Measurements from ENCODE around the gene THBS2. TPM values are rescaled to one million over a fixed set of nuclear protein-coding genes. Genes with fewer than 3 reads are reported as not detected.
"Not testable (repeated sequence)": the region's sequence is repeated elsewhere in the genome, so short reads cannot be mapped to it uniquely, and the experiment has no call there.

THBS2 gene
- total and polyA plus RNA-seq, 2 donors, result 2.6 to 4.2 TPM

DNA sequence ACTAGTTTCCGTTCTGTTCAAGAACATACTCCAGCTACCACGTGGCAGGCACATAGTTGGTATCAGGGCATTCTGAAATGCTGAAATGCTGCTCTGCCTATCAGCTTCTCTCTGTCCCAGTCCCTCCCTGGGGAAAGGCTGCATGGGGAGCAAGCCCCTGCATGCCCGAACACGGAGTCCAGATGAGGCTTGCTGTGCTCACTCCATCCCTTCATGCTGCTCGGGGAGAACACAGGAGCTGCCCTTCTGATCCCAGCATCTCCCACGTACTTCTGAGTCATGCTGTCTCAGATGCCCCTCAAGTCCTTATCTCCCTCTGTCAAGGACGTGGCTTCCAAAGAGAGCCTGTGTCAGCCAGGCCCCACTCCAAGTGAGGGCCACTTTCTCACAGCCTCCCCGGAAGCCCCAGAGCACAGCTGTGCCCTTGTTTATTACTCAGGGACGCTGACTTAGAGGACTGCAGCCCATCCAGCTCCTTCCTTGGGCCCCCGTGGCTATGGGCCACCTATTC is 29.4 kb downstream of the THBS2 start:
- Histone ChIP-seq H3K4me1 (ENCODE audit: control insufficient read depth in 2 of 2, insufficient read depth in 2 of 2, low read length in 2 of 2) (no peaks in the 10 kb centered on the region), H3K27me3 (ENCODE audit: control insufficient read depth in 2 of 2, insufficient read depth in 1 of 2, low read length in 1 of 2) (no peaks in the 10 kb centered on the region), H3K36me3 (ENCODE audit: control insufficient read depth in 2 of 2, insufficient read depth in 2 of 2, low read length in 1 of 2) (no peaks in the 10 kb centered on the region), H3K9me3 (ENCODE audit: control insufficient read depth in 2 of 2, insufficient read depth in 1 of 2, low read length in 1 of 2) (peaks cover 4 to 40% of the 10 kb centered on the region in 2 donors), H3K27ac (ENCODE audit: low read depth in 1 of 2, low read length in 1 of 2) (no peak overlapping the region), H3K4me3 (ENCODE audit: low read length in 2 of 2) (no peak overlapping the region)
- DNase-seq (ENCODE audit: low read depth in 6 of 9, low spot score in 9 of 9), result no peak
- WGBS, result 80% methylated on average over 10 of the region's 10 CpGs

DNA sequence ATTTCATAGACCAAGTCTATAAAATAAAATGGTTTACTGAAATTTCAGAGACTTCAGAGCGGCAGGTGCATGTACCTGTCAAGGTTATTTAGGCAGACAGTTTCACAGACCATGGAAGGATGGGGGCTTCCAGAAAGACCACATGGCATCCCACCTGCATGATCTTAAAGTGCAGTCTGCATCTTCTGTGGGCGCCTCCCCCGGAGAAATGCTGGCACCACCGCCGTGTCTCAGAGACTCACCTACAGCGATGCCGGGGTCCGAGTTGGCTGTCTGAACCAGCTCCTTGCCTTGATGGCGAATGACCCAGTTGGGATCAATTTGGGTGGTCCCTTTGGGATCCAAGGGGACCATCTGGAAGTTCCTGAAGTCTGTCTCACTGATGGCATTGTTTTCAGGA is 30.6 kb downstream of the THBS2 start:
- no peaks in the 10 kb centered on the region for H3K4me1 ChIP-seq (ENCODE audit: control insufficient read depth in 2 of 2, insufficient read depth in 2 of 2, low read length in 2 of 2)
- no peak for DNase-seq (ENCODE audit: low read depth in 6 of 9, low spot score in 9 of 9)
- no peaks in the 10 kb centered on the region for H3K36me3 ChIP-seq (ENCODE audit: control insufficient read depth in 2 of 2, insufficient read depth in 2 of 2, low read length in 1 of 2)
- H3K27ac ChIP-seq (ENCODE audit: low read depth in 1 of 2, low read length in 1 of 2), result no peak overlapping the region
- WGBS, result 98% methylated on average over 9 of the region's 9 CpGs
- H3K27me3 ChIP-seq (ENCODE audit: control insufficient read depth in 2 of 2, insufficient read depth in 1 of 2, low read length in 1 of 2), result no peaks in the 10 kb centered on the region
- H3K9me3 ChIP-seq (ENCODE audit: control insufficient read depth in 2 of 2, insufficient read depth in 1 of 2, low read length in 1 of 2), result peaks cover 4 to 40% of the 10 kb centered on the region in 2 donors
- H3K4me3 ChIP-seq (ENCODE audit: low read length in 2 of 2), result no peak overlapping the region

DNA sequence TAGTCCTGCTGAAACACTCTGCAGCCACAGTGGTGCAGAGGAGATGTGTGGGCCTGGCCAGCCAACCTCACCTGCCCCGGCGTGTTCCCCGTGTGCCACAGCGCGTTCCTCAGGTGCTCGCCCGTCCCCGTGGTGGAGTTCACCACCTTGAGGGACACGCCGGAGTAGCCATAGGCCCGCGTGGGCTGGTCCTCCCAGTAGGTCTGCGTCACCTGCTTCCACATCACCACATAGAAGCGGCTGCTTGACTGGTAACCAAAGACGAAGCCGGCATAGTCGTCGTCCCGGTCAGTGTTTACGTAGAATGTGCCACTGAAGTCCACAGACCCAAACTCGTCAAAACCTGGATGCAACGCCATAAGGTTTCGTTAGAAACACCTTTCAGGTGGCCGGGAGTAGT is 31.5 kb downstream of the THBS2 start:
- H3K27ac ChIP-seq (ENCODE audit: low read depth in 1 of 2, low read length in 1 of 2), result no peak overlapping the region
- H3K36me3 ChIP-seq (ENCODE audit: control insufficient read depth in 2 of 2, insufficient read depth in 2 of 2, low read length in 1 of 2), result no peaks in the 10 kb centered on the region
- H3K9me3 ChIP-seq (ENCODE audit: control insufficient read depth in 2 of 2, insufficient read depth in 1 of 2, low read length in 1 of 2), result peaks cover 4 to 33% of the 10 kb centered on the region in 2 donors
- H3K4me1 ChIP-seq (ENCODE audit: control insufficient read depth in 2 of 2, insufficient read depth in 2 of 2, low read length in 2 of 2), result no peaks in the 10 kb centered on the region
- 95% methylated on average over 24 of the region's 24 CpGs for WGBS
- no peak for DNase-seq (ENCODE audit: low read depth in 6 of 9, low spot score in 9 of 9)
- no peaks in the 10 kb centered on the region for H3K27me3 ChIP-seq (ENCODE audit: control insufficient read depth in 2 of 2, insufficient read depth in 1 of 2, low read length in 1 of 2)
- H3K4me3 ChIP-seq (ENCODE audit: low read length in 2 of 2), result no peak overlapping the region

- no peak overlapping the region for H3K27ac ChIP-seq (ENCODE audit: low read depth in 1 of 2, low read length in 1 of 2)
- H3K27me3 ChIP-seq (ENCODE audit: control insufficient read depth in 2 of 2, insufficient read depth in 1 of 2, low read length in 1 of 2), result no peaks in the 10 kb centered on the region
- H3K36me3 ChIP-seq (ENCODE audit: control insufficient read depth in 2 of 2, insufficient read depth in 2 of 2, low read length in 1 of 2), result no peaks in the 10 kb centered on the region
- H3K4me1 ChIP-seq (ENCODE audit: control insufficient read depth in 2 of 2, insufficient read depth in 2 of 2, low read length in 2 of 2), result no peaks in the 10 kb centered on the region
- H3K4me3 ChIP-seq (ENCODE audit: low read length in 2 of 2), result no peak overlapping the region
- H3K9me3 ChIP-seq (ENCODE audit: control insufficient read depth in 2 of 2, insufficient read depth in 1 of 2, low read length in 1 of 2), result peaks cover 4 to 28% of the 10 kb centered on the region in 2 donors
- 90% methylated on average over 7 of the region's 7 CpGs for WGBS
- no peak for DNase-seq (ENCODE audit: low read depth in 6 of 9, low spot score in 9 of 9)
These were observed 32.4 kb downstream of the THBS2 start for GRCh38 chr6:169221264-169221663.

DNA sequence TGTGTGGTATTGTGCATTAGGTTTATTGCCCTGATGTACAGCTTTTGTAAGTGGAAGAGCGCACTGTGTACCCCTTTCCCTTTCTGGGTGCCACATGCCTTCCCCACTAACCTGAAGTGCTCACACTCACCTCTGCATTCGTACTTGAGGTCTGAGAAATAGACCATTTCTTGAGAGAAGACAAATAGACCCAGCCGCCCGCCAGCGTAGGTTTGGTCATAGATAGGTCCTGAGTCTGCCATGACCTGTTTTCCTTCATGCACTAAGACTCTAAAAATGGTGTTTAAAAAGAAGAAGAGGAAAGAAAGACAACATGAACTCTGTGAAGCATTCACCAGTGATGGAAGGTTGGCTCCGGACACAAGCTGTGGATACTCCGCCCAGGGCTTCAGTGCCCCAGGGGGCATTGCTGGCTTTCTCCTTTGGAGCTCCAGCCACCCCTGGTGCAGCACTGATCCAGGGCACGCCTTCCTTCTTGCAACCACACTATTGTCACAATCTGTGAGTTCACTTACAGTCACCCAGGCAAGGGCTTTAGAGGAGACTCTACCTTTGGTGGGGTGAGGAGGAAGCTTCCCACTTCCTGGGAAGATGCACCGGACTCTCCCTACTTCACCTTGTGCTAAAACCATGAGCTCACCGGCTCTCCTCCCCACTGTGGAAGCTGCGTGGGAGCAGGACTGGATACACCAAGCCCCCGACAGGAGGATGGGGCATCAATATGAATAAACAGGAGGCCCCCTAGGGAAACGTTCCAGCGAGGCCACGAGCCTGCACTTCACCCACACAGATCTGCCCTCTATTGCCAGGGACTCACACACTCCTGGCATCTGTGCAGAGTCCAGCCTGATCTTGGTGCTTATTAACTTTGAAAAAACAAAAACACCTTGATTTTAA is 33.3 kb downstream of the THBS2 start:
- no peak overlapping the region for H3K4me3 ChIP-seq (ENCODE audit: low read length in 2 of 2)
- H3K36me3 ChIP-seq (ENCODE audit: control insufficient read depth in 2 of 2, insufficient read depth in 2 of 2, low read length in 1 of 2), result no peaks in the 10 kb centered on the region

GRCh38 chr6:169217972-169218371 is 35.7 kb downstream of the THBS2 start:
- WGBS, result 98% methylated on average over 1 of the region's 1 CpG
- Histone ChIP-seq H3K27ac (ENCODE audit: low read depth in 1 of 2, low read length in 1 of 2) (no peak overlapping the region), H3K36me3 (ENCODE audit: control insufficient read depth in 2 of 2, insufficient read depth in 2 of 2, low read length in 1 of 2) (no peaks in the 10 kb centered on the region)

More for the DNA sequence above, 33.3 kb downstream of the THBS2 start:
- H3K27me3 ChIP-seq (ENCODE audit: control insufficient read depth in 2 of 2, insufficient read depth in 1 of 2, low read length in 1 of 2), result no peaks in the 10 kb centered on the region
- 84% methylated on average over 15 of the region's 15 CpGs for WGBS
- H3K27ac ChIP-seq (ENCODE audit: low read depth in 1 of 2, low read length in 1 of 2), result no peak overlapping the region
- no peaks in the 10 kb centered on the region for H3K4me1 ChIP-seq (ENCODE audit: control insufficient read depth in 2 of 2, insufficient read depth in 2 of 2, low read length in 2 of 2)
- peaks cover 3 to 21% of the 10 kb centered on the region in 2 donors for H3K9me3 ChIP-seq (ENCODE audit: control insufficient read depth in 2 of 2, insufficient read depth in 1 of 2, low read length in 1 of 2)
- DNase-seq (ENCODE audit: low read depth in 6 of 9, low spot score in 9 of 9), result no peak

GRCh38 chr6:169216830-169217229 is 36.8 kb downstream of the THBS2 start:
- Histone ChIP-seq H3K9me3 (ENCODE audit: control insufficient read depth in 2 of 2, insufficient read depth in 1 of 2, low read length in 1 of 2) (peaks cover 0 to 9% of the 10 kb centered on the region in 2 donors), H3K36me3 (ENCODE audit: control insufficient read depth in 2 of 2, insufficient read depth in 2 of 2, low read length in 1 of 2) (no peaks in the 10 kb centered on the region), H3K4me1 (ENCODE audit: control insufficient read depth in 2 of 2, insufficient read depth in 2 of 2, low read length in 2 of 2) (peaks cover 0 to 3% of the 10 kb centered on the region in 2 donors), H3K27ac (ENCODE audit: low read depth in 1 of 2, low read length in 1 of 2) (no peak overlapping the region), H3K27me3 (ENCODE audit: control insufficient read depth in 2 of 2, insufficient read depth in 1 of 2, low read length in 1 of 2) (no peaks in the 10 kb centered on the region), H3K4me3 (ENCODE audit: low read length in 2 of 2) (no peak overlapping the region)
- DNase-seq (ENCODE audit: low read depth in 6 of 9, low spot score in 9 of 9), result no peak
- WGBS, result 97% methylated on average over 14 of the region's 14 CpGs

More at GRCh38 chr6:169217972-169218371, 35.7 kb downstream of the THBS2 start:
- H3K4me1 ChIP-seq (ENCODE audit: control insufficient read depth in 2 of 2, insufficient read depth in 2 of 2, low read length in 2 of 2), result peaks cover 0 to 3% of the 10 kb centered on the region in 2 donors
- no peak overlapping the region for H3K4me3 ChIP-seq (ENCODE audit: low read length in 2 of 2)
- H3K9me3 ChIP-seq (ENCODE audit: control insufficient read depth in 2 of 2, insufficient read depth in 1 of 2, low read length in 1 of 2), result peaks cover 2 to 9% of the 10 kb centered on the region in 2 donors
- H3K27me3 ChIP-seq (ENCODE audit: control insufficient read depth in 2 of 2, insufficient read depth in 1 of 2, low read length in 1 of 2), result no peaks in the 10 kb centered on the region
- no peak for DNase-seq (ENCODE audit: low read depth in 6 of 9, low spot score in 9 of 9)

- H3K36me3 ChIP-seq (ENCODE audit: control insufficient read depth in 2 of 2, insufficient read depth in 2 of 2, low read length in 1 of 2), result no peaks in the 10 kb centered on the region
- no peak for DNase-seq (ENCODE audit: low read depth in 6 of 9, low spot score in 9 of 9)
- WGBS, result 81% methylated on average over 12 of the region's 12 CpGs
These were observed 38.4 kb downstream of the THBS2 start for GRCh38 chr6:169215201-169215681.

DNA sequence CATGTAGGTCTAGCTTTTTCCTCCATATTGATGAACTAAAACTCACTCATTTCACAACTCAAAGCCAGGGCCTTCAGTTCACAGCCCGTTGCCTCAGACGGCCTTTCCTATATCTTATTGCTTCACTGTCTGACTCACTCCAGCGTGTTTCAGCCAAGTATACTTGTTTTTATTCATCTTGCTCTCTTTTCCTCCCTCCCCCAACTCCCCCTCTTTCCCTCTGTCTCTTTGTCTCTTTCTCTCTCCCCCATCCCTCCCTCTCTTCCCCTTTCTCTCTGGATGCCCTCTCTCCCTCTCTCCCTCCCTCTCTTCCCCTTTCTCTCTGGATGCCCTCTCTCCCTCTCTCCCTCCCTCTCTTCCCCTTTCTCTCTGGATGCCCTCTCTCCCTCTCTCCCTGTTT is 38.9 kb downstream of the THBS2 start:
- 85% methylated on average over 3 of the region's 3 CpGs for WGBS
- DNase-seq (ENCODE audit: low read depth in 6 of 9, low spot score in 9 of 9); H3K27ac ChIP-seq (ENCODE audit: low read depth in 1 of 2, low read length in 1 of 2); H3K36me3 ChIP-seq (ENCODE audit: control insufficient read depth in 2 of 2, insufficient read depth in 2 of 2, low read length in 1 of 2); H3K4me1 ChIP-seq (ENCODE audit: control insufficient read depth in 2 of 2, insufficient read depth in 2 of 2, low read length in 2 of 2); H3K4me3 ChIP-seq (ENCODE audit: low read length in 2 of 2); H3K9me3 ChIP-seq (ENCODE audit: control insufficient read depth in 2 of 2, insufficient read depth in 1 of 2, low read length in 1 of 2); H3K27me3 ChIP-seq (ENCODE audit: control insufficient read depth in 2 of 2, insufficient read depth in 1 of 2, low read length in 1 of 2): not testable (repeated sequence)

More at GRCh38 chr6:169215201-169215681, 38.4 kb downstream of the THBS2 start:
- Histone ChIP-seq H3K27ac (ENCODE audit: low read depth in 1 of 2, low read length in 1 of 2) (no peak overlapping the region), H3K4me1 (ENCODE audit: control insufficient read depth in 2 of 2, insufficient read depth in 2 of 2, low read length in 2 of 2) (peaks cover 0 to 3% of the 10 kb centered on the region in 2 donors), H3K27me3 (ENCODE audit: control insufficient read depth in 2 of 2, insufficient read depth in 1 of 2, low read length in 1 of 2) (no peaks in the 10 kb centered on the region), H3K4me3 (ENCODE audit: low read length in 2 of 2) (no peak overlapping the region), H3K9me3 (ENCODE audit: control insufficient read depth in 2 of 2, insufficient read depth in 1 of 2, low read length in 1 of 2) (no peaks in the 10 kb centered on the region)
